Karpas-422 (cell line): ENCODE results near the gene CSNK1D. TPM values are rescaled to one million over a fixed set of nuclear protein-coding genes. Genes with fewer than 3 reads are reported as not detected.

Source experiments
- DNase-seq: peaks from one replicate; pipeline ENCODE4 v3.0.0-alpha.2; 2015
- H2AFZ ChIP-seq: fragments of 200-600 bp; sonication (generic); 2 replicates; pipeline ENCODE4 v1.6.1; 2014; ENCODE audit warnings: antibody characterized with exemption, low read length, mixed read lengths
- H3K27ac ChIP-seq: fragments of 200-600 bp; sonication (generic); 2 replicates; pipeline ENCODE4 v1.5.1; 2014; ENCODE audit warnings: mild to moderate bottlenecking, low read length, moderate library complexity
- H3K27me3 ChIP-seq: fragments of 200-600 bp; sonication (generic); 2 replicates; pipeline ENCODE4 v1.6.1; 2014; ENCODE audit warnings: low read length, mixed read lengths
- H3K36me3 ChIP-seq: fragments of 200-600 bp; sonication (generic); 2 replicates; pipeline ENCODE4 v1.6.1; 2014; ENCODE audit warnings: low read length, mixed read lengths; ENCODE audit not compliant: insufficient read depth
- H3K4me1 ChIP-seq: fragments of 200-600 bp; sonication (generic); 2 replicates; pipeline ENCODE4 v1.6.1; 2014; ENCODE audit warnings: mild to moderate bottlenecking, low read length, mixed read lengths
- H3K4me2 ChIP-seq: fragments of 200-600 bp; sonication (generic); 2 replicates; pipeline ENCODE4 v1.6.1; 2014; ENCODE audit warnings: low read length, low read depth, mild to moderate bottlenecking; ENCODE audit not compliant: poor library complexity, severe bottlenecking
- H3K4me3 ChIP-seq: fragments of 200-600 bp; sonication (generic); 2 replicates; pipeline ENCODE4 v1.5.1; 2014; ENCODE audit warnings: mild to moderate bottlenecking, antibody characterized with exemption, low read length, mixed read lengths
- H3K79me2 ChIP-seq: fragments of 200-600 bp; sonication (generic); 2 replicates; pipeline ENCODE4 v1.6.1; 2014; ENCODE audit warnings: mild to moderate bottlenecking, low read length, mixed read lengths
- H3K9ac ChIP-seq: fragments of 200-600 bp; sonication (generic); 2 replicates; pipeline ENCODE4 v1.6.0; 2014; ENCODE audit warnings: low read length
- H3K9me2 ChIP-seq: fragments of 200-600 bp; sonication (generic), shearing (Covaris generic); replicated peaks from 2 replicates; pipeline ENCODE4 v1.6.0; 2014; ENCODE audit warnings: mild to moderate bottlenecking, low read length, moderate library complexity; ENCODE audit not compliant: insufficient read depth
- H3K9me3 ChIP-seq: fragments of 300-700, 200-600 bp; sonication (generic); 2 replicates; pipeline ENCODE4 v1.6.1; 2014; ENCODE audit warnings: low read length, mixed read lengths
- H4K20me1 ChIP-seq: fragments of 200-600 bp; sonication (generic); 2 replicates; pipeline ENCODE4 v1.6.1; 2014; ENCODE audit warnings: mild to moderate bottlenecking, antibody characterized with exemption, low read length, low read depth; ENCODE audit not compliant: insufficient read depth
- total RNA-seq: library from RNA; depleted of rRNA; stranded (reverse); fragments of >200 nt; shearing (Covaris generic); gene quantifications from 2 replicates; pipeline ENCODE4 v1.2.3, GENCODE V29; 2014; ENCODE audit warnings: low replicate concordance

CSNK1D gene
- total RNA-seq, 1 experiment from 2014 or later, result 30.6 TPM

DNA sequence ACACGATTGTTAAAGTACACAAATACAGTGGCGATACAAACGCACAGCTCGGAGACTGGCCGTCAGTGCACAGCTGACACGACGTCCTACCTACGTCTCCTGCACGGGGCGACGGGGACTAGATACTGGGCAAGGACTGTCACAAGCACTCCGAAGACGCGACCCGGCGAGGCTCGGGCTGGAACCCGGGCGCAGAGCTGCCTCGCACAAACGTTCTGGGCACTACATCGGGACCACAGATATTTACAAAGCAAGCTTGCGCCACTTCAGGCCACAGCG, 30.9 kb downstream of the CSNK1D start:
- H3K4me2 ChIP-seq, result no peak overlapping the region
- no peak overlapping the region for H3K9ac ChIP-seq
- no peaks in the 10 kb centered on the region for H3K4me1 ChIP-seq
- H3K9me3 ChIP-seq, result no peaks in the 10 kb centered on the region
- no peak for DNase-seq
- H3K9me2 ChIP-seq, result no peaks in the 10 kb centered on the region
- H2AFZ ChIP-seq, result no peak overlapping the region
- H3K27ac ChIP-seq, result no peak overlapping the region
- H3K79me2 ChIP-seq, result no peaks in the 10 kb centered on the region
- H4K20me1 ChIP-seq, result peaks cover 37% of the 10 kb centered on the region; the same call in 1 of the 2 replicates
- H3K4me3 ChIP-seq, result no peak overlapping the region
- H3K27me3 ChIP-seq, result no peaks in the 10 kb centered on the region
- H3K36me3 ChIP-seq, result peaks cover 10% of the 10 kb centered on the region; the same call in 1 of the 2 replicates

DNA sequence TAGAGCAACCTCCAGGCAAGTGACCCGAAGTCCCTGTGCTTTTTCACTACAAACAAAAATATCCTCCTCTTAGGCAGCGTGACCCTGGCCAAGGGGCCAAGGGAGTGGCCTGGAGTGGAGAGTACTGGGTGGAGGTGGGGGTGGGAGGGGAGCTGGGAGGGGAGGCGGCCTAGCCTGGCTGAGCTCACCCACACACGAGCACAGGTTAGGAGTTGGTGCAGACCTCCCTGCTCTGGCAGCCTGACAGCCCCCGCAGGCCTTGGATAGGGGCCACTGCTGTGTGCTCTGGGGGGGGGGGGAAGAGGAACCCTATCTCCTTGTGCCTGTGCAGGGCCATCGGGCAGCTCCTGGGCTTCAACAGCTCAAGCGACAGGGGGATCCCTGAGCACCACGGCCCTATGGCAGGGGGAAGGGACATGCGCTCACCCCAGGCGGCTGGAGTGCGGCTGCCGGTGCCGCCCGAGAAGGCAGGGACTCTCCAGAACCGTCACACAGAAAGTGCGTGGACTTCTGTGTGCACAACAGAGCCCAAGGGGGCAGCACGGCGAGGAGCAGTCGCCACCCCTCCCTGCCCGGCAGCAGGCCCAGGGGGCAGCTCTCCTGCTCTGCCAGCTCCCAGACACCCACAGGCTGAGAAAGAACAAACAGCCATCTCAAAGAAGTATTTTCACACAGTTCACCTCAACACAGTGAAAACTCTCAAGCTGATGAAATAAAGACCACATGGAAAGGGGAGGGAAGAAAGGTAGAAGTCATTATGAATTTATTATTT, 31.4 kb downstream of the CSNK1D start:
- Histone ChIP-seq H3K4me2 (no peak overlapping the region), H3K4me1 (no peaks in the 10 kb centered on the region), H3K36me3 (peaks cover 5% of the 10 kb centered on the region; the same call in 1 of the 2 replicates)

DNA sequence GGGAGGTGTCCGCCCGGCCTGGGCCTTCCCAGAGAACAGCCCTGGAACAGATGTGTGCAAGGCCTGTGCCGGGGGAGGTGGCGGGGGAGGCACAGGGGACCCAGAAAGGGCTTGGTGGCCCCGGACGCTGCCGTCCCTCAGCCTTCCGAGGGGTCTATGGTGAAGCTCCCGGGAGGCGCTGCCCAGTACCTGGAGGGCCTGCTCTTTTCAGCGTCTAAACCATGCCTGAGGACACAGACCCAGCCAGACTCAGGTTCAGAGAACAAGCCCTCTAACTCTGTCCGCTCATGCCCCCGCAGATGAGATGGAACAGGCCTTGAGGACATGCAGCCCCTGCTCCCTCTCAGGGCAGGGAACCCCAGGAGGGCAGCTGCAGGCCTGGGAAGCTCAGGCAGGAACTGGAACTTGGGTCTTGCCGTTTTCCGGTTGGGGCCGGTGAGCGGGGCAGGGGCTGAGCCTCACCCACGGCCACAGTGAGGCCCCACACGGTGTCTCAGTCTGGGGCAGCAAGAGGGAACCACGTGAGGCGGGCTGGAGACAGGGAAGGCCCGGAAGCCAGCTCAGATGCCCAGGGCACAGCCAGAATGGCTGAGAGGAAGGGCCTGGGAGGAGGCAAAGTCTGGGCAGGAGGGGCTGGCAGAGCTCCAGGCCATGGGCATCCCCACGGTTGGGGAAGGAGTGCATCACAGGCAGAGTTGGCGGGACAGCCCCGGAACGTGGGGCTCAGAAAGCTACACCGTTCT, 32.1 kb downstream of the CSNK1D start:
- DNase-seq, result no peak
- H3K4me1 ChIP-seq, result no peaks in the 10 kb centered on the region

More for the DNA sequence above, 31.4 kb downstream of the CSNK1D start:
- no peaks in the 10 kb centered on the region for H3K27me3 ChIP-seq
- H3K9me2 ChIP-seq, result no peaks in the 10 kb centered on the region
- no peak overlapping the region for H3K9ac ChIP-seq
- H3K27ac ChIP-seq, result no peak overlapping the region
- no peaks in the 10 kb centered on the region for H3K79me2 ChIP-seq
- peaks cover 32% of the 10 kb centered on the region; the same call in 1 of the 2 replicates for H4K20me1 ChIP-seq
- H2AFZ ChIP-seq, result no peak overlapping the region
- no peak for DNase-seq
- H3K4me3 ChIP-seq, result no peak overlapping the region
- no peaks in the 10 kb centered on the region for H3K9me3 ChIP-seq

DNA sequence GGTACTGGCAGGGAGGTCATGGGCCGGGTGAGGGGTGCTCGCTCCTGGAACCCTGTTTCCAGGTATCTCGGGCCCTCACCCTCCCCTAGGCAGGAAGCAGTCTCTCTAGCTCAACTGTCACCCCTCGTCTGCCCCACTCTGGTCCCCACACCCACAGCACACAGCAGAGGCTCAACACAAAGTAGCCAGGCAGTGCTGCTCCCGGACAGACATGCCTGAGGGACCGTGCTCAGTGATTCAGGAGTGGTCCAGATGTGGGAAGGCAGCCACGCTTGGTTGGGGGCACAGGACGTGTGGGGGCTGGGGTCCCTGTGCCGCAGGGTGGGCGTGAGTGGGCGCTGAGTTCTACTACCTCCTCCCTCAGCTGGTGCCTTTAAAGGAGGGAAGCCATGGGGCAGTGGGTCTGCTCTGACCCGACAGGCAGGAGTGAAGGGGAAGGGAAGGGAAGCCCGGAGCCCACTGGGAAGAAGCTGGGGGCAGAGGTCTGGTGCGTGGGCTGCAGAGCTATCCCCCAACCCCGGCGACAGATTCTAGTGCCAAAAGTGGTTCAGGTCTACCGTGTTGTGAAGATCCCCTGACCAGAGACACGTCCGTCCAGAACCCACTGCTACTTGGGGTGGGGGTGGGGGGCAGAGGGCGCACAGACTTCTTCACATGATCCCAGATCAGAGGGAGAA, 32.9 kb downstream of the CSNK1D start:
- H2AFZ ChIP-seq, result no peak overlapping the region
- peaks cover 35% of the 10 kb centered on the region; the same call in 1 of the 2 replicates for H4K20me1 ChIP-seq
- no peaks in the 10 kb centered on the region for H3K9me3 ChIP-seq
- no peaks in the 10 kb centered on the region for H3K4me1 ChIP-seq
- H3K27ac ChIP-seq, result no peak overlapping the region
- no peak overlapping the region for H3K9ac ChIP-seq
- no peak overlapping the region for H3K4me3 ChIP-seq
- 0 out of 2 replicates have a peak, but pooled peaks cover 4% of the 10 kb centered on the region for H3K36me3 ChIP-seq
- no peak for DNase-seq
- H3K79me2 ChIP-seq, result no peaks in the 10 kb centered on the region
- H3K9me2 ChIP-seq, result no peaks in the 10 kb centered on the region
- no peaks in the 10 kb centered on the region for H3K27me3 ChIP-seq
- H3K4me2 ChIP-seq, result no peak overlapping the region

More for the DNA sequence above, 32.1 kb downstream of the CSNK1D start:
- no peaks in the 10 kb centered on the region for H3K27me3 ChIP-seq
- H3K9me3 ChIP-seq, result no peaks in the 10 kb centered on the region
- peaks cover 35% of the 10 kb centered on the region; the same call in 1 of the 2 replicates for H4K20me1 ChIP-seq
- H3K4me3 ChIP-seq, result no peak overlapping the region
- H3K4me2 ChIP-seq, result no peak overlapping the region
- H3K9ac ChIP-seq, result no peak overlapping the region
- 0 out of 2 replicates have a peak, but pooled peaks cover 4% of the 10 kb centered on the region for H3K36me3 ChIP-seq
- no peak overlapping the region for H3K27ac ChIP-seq
- no peaks in the 10 kb centered on the region for H3K79me2 ChIP-seq
- no peak overlapping the region for H2AFZ ChIP-seq
- H3K9me2 ChIP-seq, result no peaks in the 10 kb centered on the region

- DNase-seq, result no peak
- peaks cover 1% of the 10 kb centered on the region; the same call in 1 of the 2 replicates for H3K4me1 ChIP-seq
- H3K9me2 ChIP-seq, result no peaks in the 10 kb centered on the region
- no peaks in the 10 kb centered on the region for H3K27me3 ChIP-seq
- H3K79me2 ChIP-seq, result no peaks in the 10 kb centered on the region
- H3K4me3 ChIP-seq, result no peak overlapping the region
- no peak overlapping the region for H3K27ac ChIP-seq
- no peak overlapping the region for H2AFZ ChIP-seq
- no peak overlapping the region for H3K4me2 ChIP-seq
- H3K9ac ChIP-seq, result no peak overlapping the region
- H4K20me1 ChIP-seq, result peaks cover 37% of the 10 kb centered on the region; the same call in 1 of the 2 replicates
- 0 out of 2 replicates have a peak, but pooled peaks cover 4% of the 10 kb centered on the region for H3K36me3 ChIP-seq
- H3K9me3 ChIP-seq, result no peaks in the 10 kb centered on the region
Measured at GRCh38 chr17:82239926-82240505, 33.5 kb downstream of the CSNK1D start.

DNA sequence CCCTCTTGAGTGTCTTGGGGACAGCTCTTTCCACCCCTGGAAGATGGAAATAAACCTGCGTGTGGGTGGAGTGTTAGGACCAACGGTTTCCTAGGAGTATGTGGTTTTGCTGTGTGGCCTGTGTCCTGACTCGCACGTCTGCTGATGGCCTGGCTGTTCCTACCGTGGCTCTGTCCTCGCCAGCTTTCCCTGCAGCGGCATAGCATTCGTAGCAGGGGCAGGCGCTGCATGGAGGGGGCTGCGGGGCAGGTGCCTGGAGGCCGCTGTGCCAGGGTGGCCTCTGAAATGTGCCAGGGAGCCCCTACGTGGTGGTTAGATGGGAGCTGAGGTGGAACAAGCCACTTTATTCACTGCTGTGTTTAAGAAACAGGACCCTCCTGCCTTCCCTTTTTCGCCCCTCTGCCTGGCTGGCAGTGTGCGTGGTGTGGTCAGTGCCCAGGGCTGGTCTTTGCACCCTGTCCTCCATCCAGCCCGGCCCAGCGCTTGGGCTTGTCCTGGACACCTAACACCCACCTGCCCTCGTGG, 34.0 kb downstream of the CSNK1D start:
- H4K20me1 ChIP-seq, result peaks cover 35% of the 10 kb centered on the region; the same call in 1 of the 2 replicates
- peaks cover 7% of the 10 kb centered on the region for H3K4me1 ChIP-seq
- no peaks in the 10 kb centered on the region for H3K9me3 ChIP-seq
- H3K9me2 ChIP-seq, result no peaks in the 10 kb centered on the region
- no peak overlapping the region for H3K27ac ChIP-seq
- no peak overlapping the region for H3K4me2 ChIP-seq
- H3K79me2 ChIP-seq, result no peaks in the 10 kb centered on the region
- H2AFZ ChIP-seq, result no peak overlapping the region
- H3K4me3 ChIP-seq, result no peak overlapping the region
- no peaks in the 10 kb centered on the region for H3K27me3 ChIP-seq
- 0 out of 2 replicates have a peak, but pooled peaks cover 4% of the 10 kb centered on the region for H3K36me3 ChIP-seq
- DNase-seq, result no peak
- H3K9ac ChIP-seq, result no peak overlapping the region

- no peak overlapping the region for H3K4me2 ChIP-seq
- no peak overlapping the region for H3K9ac ChIP-seq
Measured at GRCh38 chr17:82238472-82239201, 34.9 kb downstream of the CSNK1D start.

More at GRCh38 chr17:82238472-82239201, 34.9 kb downstream of the CSNK1D start:
- Histone ChIP-seq H3K9me2 (no peaks in the 10 kb centered on the region), H3K27ac (no peak overlapping the region), H2AFZ (no peak overlapping the region), H3K27me3 (no peaks in the 10 kb centered on the region), H3K4me1 (peaks cover 12% of the 10 kb centered on the region), H3K36me3 (no peaks in the 10 kb centered on the region), H3K79me2 (no peaks in the 10 kb centered on the region), H4K20me1 (peaks cover 33% of the 10 kb centered on the region; the same call in 1 of the 2 replicates), H3K9me3 (no peaks in the 10 kb centered on the region), H3K4me3 (no peak overlapping the region)
- DNase-seq, result no peak
